Osteocyte (in vitro differentiated cells): Measurements from ENCODE around the gene COL11A1. TPM values are rescaled to one million over a fixed set of nuclear protein-coding genes. Genes with fewer than 3 reads are reported as not detected.

Experiments used
- DNase-seq: peaks from one replicate; pipeline ENCODE4 v3.0.0; 2021; ENCODE audit warnings: mixed read lengths; ENCODE audit not compliant: unreplicated experiment; ENCODE audit errors: extremely low spot score
- H3K27ac Mint-ChIP-seq: one replicate; pipeline ENCODE4 v1.8.0; 2021; ENCODE audit warnings: mild to moderate bottlenecking, mixed read lengths; ENCODE audit not compliant: unreplicated experiment
- H3K27me3 Mint-ChIP-seq: one replicate; pipeline ENCODE4 v1.8.0; 2021; ENCODE audit warnings: mixed read lengths; ENCODE audit not compliant: unreplicated experiment
- H3K36me3 Mint-ChIP-seq: one replicate; pipeline ENCODE4 v1.8.0; 2021; ENCODE audit warnings: mixed read lengths; ENCODE audit not compliant: unreplicated experiment
- H3K4me1 Mint-ChIP-seq: one replicate; pipeline ENCODE4 v1.8.0; 2021; ENCODE audit warnings: mixed read lengths; ENCODE audit not compliant: unreplicated experiment
- H3K4me3 Mint-ChIP-seq: one replicate; pipeline ENCODE4 v1.8.0; 2021; ENCODE audit warnings: mild to moderate bottlenecking, moderate library complexity, mixed read lengths; ENCODE audit not compliant: unreplicated experiment
- H3K9me3 Mint-ChIP-seq: one replicate; pipeline ENCODE4 v1.8.0; 2021; ENCODE audit warnings: mixed read lengths; ENCODE audit not compliant: unreplicated experiment
- CTCF ChIP-seq: fragments of 200-600 bp; sonication (generic); IDR thresholded peaks from 2 replicates; pipeline ENCODE4 v1.5.0; 2021; ENCODE audit warnings: antibody characterized with exemption, mild to moderate bottlenecking, moderate library complexity
- long read RNA-seq: library from polyadenylated mRNA; unstranded; transcript quantifications from one replicate; pipeline ENCODE4 v2.0.0, GENCODE V29; 2021
- total RNA-seq: library from RNA; stranded (reverse); gene quantifications from 2 replicates; pipeline ENCODE4 v1.2.1, GENCODE V29; 2021

The COL11A1 gene
- total RNA-seq = 592 and 632 TPM in 2 replicates
- long read RNA-seq, full-length matches to known transcripts = 15 of 1,138 reads
- long read RNA-seq, partial matches to known transcripts = 1,074 of 1,138 reads
- long read RNA-seq, other reads (novel, unspliced or antisense) = 49 of 1,138 reads

DNA sequence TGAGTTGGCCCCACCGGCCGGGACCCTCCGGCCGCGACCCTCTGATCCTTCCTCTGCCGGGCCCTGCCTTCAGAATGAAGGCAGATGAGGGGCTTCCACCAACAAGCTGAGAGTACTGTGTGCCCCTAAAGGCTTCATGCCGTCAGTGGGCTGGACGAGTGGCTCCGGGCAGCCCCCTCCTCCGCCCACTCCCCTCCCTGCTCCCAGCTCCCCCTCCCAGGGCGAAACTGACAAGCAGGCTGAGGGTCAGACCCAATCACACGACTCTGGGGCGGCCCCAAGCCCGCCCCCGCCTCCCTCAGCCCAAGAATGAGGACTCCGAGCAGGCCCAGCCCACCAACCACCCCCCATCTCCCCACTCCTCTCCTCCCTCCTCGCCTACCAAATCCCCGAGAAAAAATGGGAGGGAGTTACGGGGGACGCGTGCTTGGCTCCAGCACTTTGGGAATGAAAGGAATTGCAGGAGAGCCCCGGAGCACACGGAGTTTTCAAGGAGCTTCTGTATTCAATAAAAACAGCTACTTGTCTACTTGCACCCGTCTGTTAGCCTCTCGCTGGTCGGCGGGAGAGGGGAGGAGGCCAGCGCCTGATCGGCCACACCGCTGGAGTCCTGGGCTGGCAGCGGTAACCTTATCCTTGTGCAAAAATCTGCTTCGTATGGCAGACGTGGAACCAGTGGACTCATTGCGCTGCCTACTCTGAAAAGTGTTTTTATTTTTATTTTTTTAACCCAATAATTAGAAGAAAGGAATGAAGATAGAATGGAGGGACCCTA is at the start of gene COL11A1:
COL11A1 (minus strand) TSS at position 147 of the 775 bp plus-strand sequence. CDS start 344 bp downstream, outside the sequence.
- H3K27ac Mint-ChIP-seq = peak within 1 kb of the TSS; percentile 83
- no peak for TF ChIP-seq CTCF
- H3K36me3 Mint-ChIP-seq = peaks cover 4% of the 10 kb centered on the region
- peaks cover 64% of the 10 kb centered on the region for H3K4me1 Mint-ChIP-seq
- H3K4me3 Mint-ChIP-seq = peak within 1 kb of the TSS; percentile 91
- no peaks in the 10 kb centered on the region for H3K9me3 Mint-ChIP-seq
- peak; percentile 88 for DNase-seq
- H3K27me3 Mint-ChIP-seq = no peaks in the 10 kb centered on the region

DNA sequence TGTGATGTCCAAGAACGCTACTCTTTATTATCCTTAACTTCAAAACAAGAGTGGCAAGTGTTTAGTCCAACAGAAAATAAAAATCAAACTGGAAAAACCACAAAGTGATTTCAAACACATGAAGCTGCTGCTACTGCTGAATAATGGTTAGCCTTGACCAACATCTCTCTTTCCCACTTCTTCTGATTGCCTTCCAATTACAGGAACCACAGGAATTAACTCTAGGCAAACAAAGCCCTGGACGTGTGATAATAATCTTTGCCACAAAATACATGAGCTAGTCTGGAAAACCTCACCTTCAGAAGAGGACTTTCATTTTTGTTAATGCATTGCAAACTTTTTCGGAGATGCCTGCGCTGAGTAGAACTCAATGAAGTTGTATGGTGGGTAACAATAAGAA is 48.6 kb upstream of the COL11A1 start:
- Mint-ChIP-seq H3K4me3 (no peak overlapping the region), H3K27me3 (no peaks in the 10 kb centered on the region), H3K27ac (no peak overlapping the region), H3K36me3 (no peaks in the 10 kb centered on the region), H3K9me3 (peaks cover 4% of the 10 kb centered on the region), H3K4me1 (peaks cover 3% of the 10 kb centered on the region)
- TF ChIP-seq CTCF = no peak
- DNase-seq = no peak

DNA sequence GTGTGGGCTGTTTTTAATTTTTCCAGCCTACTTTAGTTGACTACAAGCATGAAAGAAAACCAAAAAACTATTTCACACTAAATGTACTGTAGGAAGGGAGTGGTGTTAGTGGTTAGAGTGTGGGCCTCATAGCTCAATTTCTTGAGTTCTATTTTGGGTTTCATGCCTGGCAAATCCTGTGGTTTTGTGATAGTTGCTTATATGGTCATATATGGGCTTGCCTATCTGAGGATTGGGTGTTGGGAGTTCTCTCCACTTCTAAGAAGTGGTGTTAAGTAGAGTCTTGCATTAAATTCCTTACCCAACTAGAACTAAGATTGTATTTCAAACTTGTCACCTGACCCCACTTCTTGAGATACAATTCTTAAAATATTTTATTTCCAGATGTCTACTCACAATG is 37.8 kb upstream of the COL11A1 start:
- DNase-seq = no peak
- H3K4me3 Mint-ChIP-seq = no peak overlapping the region
- no peak overlapping the region for H3K27ac Mint-ChIP-seq
- H3K9me3 Mint-ChIP-seq = peaks cover 7% of the 10 kb centered on the region
- H3K27me3 Mint-ChIP-seq = no peaks in the 10 kb centered on the region
- H3K4me1 Mint-ChIP-seq = no peaks in the 10 kb centered on the region
- TF ChIP-seq CTCF = no peak
- H3K36me3 Mint-ChIP-seq = no peaks in the 10 kb centered on the region

DNA sequence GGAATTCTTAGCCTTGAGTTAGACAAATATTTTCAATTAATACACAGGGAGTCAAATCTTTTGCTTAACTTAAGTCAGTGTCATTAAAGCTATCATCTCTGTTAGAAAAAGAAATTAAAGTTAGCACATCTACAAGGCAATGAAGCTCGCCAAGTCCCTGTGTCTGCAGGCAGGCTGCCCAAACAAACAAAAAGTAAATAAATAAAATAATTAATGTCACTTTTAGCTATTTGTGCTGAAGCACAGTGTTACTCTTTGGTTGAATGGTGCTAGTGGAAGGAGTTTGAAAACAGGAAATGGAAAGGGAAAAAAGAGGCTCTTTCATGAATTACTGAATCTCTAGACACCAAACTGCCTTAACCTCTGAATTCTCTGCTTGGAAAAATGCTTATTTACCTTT is 37.1 kb upstream of the COL11A1 start:
- DNase-seq = no peak
- Mint-ChIP-seq H3K36me3 (no peaks in the 10 kb centered on the region), H3K9me3 (peaks cover 7% of the 10 kb centered on the region), H3K27me3 (no peaks in the 10 kb centered on the region), H3K4me3 (no peak overlapping the region), H3K4me1 (no peaks in the 10 kb centered on the region), H3K27ac (no peak overlapping the region)
- TF ChIP-seq CTCF = no peak

DNA sequence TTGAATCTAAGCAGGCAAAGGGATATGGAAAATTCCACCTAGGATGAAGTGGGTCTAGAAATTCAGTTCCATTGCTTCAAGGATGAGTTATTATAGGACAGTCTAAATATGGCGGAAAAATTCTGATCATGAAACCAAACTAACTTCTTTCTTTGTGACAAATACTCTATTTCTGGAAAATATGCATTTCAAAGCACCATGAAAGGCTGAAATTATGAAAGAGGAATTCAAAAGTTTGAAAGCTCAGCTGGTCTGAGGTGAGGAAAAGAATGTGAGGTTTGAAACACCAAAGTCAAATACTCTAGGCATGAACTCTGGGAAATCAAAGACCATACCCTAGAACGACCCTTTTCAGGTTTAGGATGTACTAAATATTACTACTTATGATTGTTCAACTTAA is 36.4 kb upstream of the COL11A1 start:
- Mint-ChIP-seq H3K27me3 (no peaks in the 10 kb centered on the region), H3K36me3 (no peaks in the 10 kb centered on the region), H3K4me1 (no peaks in the 10 kb centered on the region), H3K4me3 (no peak overlapping the region), H3K27ac (no peak overlapping the region), H3K9me3 (peaks cover 7% of the 10 kb centered on the region)
- no peak for DNase-seq
- no peak for TF ChIP-seq CTCF
